KMS-11 (cell line): ENCODE data around the gene FNDC10.

ENCODE experiments used
- H2AFZ ChIP-seq: fragments of 200-600 bp; sonication (generic); 2 replicates; pipeline ENCODE4 v1.6.1; 2016; ENCODE audit warnings: antibody characterized with exemption, mixed run types, low read depth
- H3K27ac ChIP-seq: fragments of 200-600 bp; sonication (generic); 2 replicates; pipeline ENCODE4 v1.6.1; 2016; ENCODE audit warnings: mild to moderate bottlenecking, mixed run types
- H3K27me3 ChIP-seq: fragments of 200-600 bp; sonication (generic); 2 replicates; pipeline ENCODE4 v1.6.1; 2017; ENCODE audit warnings: mild to moderate bottlenecking, low read depth, mixed run types, moderate library complexity; ENCODE audit not compliant: insufficient read depth
- H3K36me3 ChIP-seq: fragments of 200-600 bp; sonication (generic); 2 replicates; pipeline ENCODE4 v1.6.1; 2017; ENCODE audit warnings: mild to moderate bottlenecking, mixed run types; ENCODE audit not compliant: insufficient read depth
- H3K4me1 ChIP-seq: fragments of 200-600 bp; sonication (generic); 2 replicates; pipeline ENCODE4 v1.6.1; 2016; ENCODE audit warnings: mild to moderate bottlenecking, low read depth, mixed run types; ENCODE audit not compliant: poor library complexity, severe bottlenecking
- H3K4me2 ChIP-seq: fragments of 200-600 bp; sonication (generic); 2 replicates; pipeline ENCODE4 v1.7.0; 2016; ENCODE audit warnings: mild to moderate bottlenecking, mixed run types
- H3K4me3 ChIP-seq: fragments of 200-600 bp; sonication (generic); IDR thresholded peaks from 2 replicates; pipeline ENCODE4 v1.6.1; 2017; ENCODE audit warnings: low read depth, low read length, mixed read lengths; ENCODE audit not compliant: insufficient read depth
- H3K79me2 ChIP-seq: fragments of 200-600 bp; sonication (generic); 2 replicates; pipeline ENCODE4 v1.6.1; 2016; ENCODE audit warnings: low read depth, mixed run types; ENCODE audit not compliant: insufficient read depth
- H3K9ac ChIP-seq: fragments of 200-600 bp; sonication (generic); 2 replicates; pipeline ENCODE4 v1.6.1; 2016; ENCODE audit warnings: mild to moderate bottlenecking, mixed run types
- H4K20me1 ChIP-seq: fragments of 200-600 bp; sonication (generic); 2 replicates; pipeline ENCODE4 v1.6.1; 2016; ENCODE audit warnings: mild to moderate bottlenecking, mixed run types; ENCODE audit not compliant: insufficient read depth
- CTCF ChIP-seq: fragments of 200-600 bp; sonication (generic); conservative IDR thresholded peaks from 2 replicates; pipeline ENCODE4 v1.6.1; 2017; ENCODE audit warnings: low read depth, mild to moderate bottlenecking, antibody characterized with exemption, low read length, moderate library complexity, mixed read lengths

Gene FNDC10

GRCh38 chr1:1616045-1616790, 16.3 kb upstream of the FNDC10 start:
- H3K9ac ChIP-seq: peak overlapping the region; percentile 43; the same call in 1 of the 2 replicates
- H2AFZ ChIP-seq: peak overlapping the region; percentile 66
- no peaks in the 10 kb centered on the region for H3K36me3 ChIP-seq
- H3K4me3 ChIP-seq: peak overlapping the region; percentile 37
- no peaks in the 10 kb centered on the region for H3K27me3 ChIP-seq
- peak overlapping the region; percentile 56 for H3K4me2 ChIP-seq
- no peaks in the 10 kb centered on the region for H4K20me1 ChIP-seq
- H3K27ac ChIP-seq: peak overlapping the region; percentile 96
- H3K79me2 ChIP-seq: no peaks in the 10 kb centered on the region
- no peak for TF ChIP-seq CTCF
- H3K4me1 ChIP-seq: peaks cover 17% of the 10 kb centered on the region

- Histone ChIP-seq H3K4me1 (peaks cover 24% of the 10 kb centered on the region), H3K79me2 (no peaks in the 10 kb centered on the region), H3K27ac (peak within 1 kb of the TSS; percentile 96), H3K4me2 (peak within 1 kb of the TSS; percentile 99), H3K9ac (peak within 1 kb of the TSS; percentile 85), H2AFZ (peak within 1 kb of the TSS; percentile 66), H4K20me1 (no peaks in the 10 kb centered on the region), H3K36me3 (no peaks in the 10 kb centered on the region), H3K27me3 (no peaks in the 10 kb centered on the region), H3K4me3 (peak within 1 kb of the TSS; percentile 95)
- TF ChIP-seq CTCF: no peak
Observed at GRCh38 chr1:1615256-1616044, 15.5 kb upstream of the FNDC10 start, which contains the start of gene MIB2. Gene MIB2, plus strand, starts transcription at chr1:1615500. Its CDS starts 7,953 bp downstream, at chr1:1623453.

- Histone ChIP-seq H3K27ac (peak overlapping the region; percentile 96), H3K4me1 (peaks cover 30% of the 10 kb centered on the region), H3K79me2 (no peaks in the 10 kb centered on the region), H4K20me1 (no peaks in the 10 kb centered on the region), H3K4me3 (peak overlapping the region; percentile 95), H3K27me3 (no peaks in the 10 kb centered on the region), H2AFZ (peak overlapping the region; percentile 66), H3K9ac (peak overlapping the region; percentile 85; the same call in 1 of the 2 replicates), H3K36me3 (no peaks in the 10 kb centered on the region), H3K4me2 (peak overlapping the region; percentile 99)
- no peak for TF ChIP-seq CTCF
Observed at GRCh38 chr1:1614954-1615255, 15.0 kb upstream of the FNDC10 start.

- Histone ChIP-seq H3K4me2 (peak overlapping the region; percentile 99), H3K79me2 (no peaks in the 10 kb centered on the region), H3K4me1 (peaks cover 35% of the 10 kb centered on the region), H3K27ac (peak overlapping the region; percentile 96), H3K9ac (peak overlapping the region; percentile 85; the same call in 1 of the 2 replicates), H4K20me1 (no peaks in the 10 kb centered on the region), H2AFZ (peak overlapping the region; percentile 66), H3K36me3 (no peaks in the 10 kb centered on the region), H3K4me3 (peak overlapping the region; percentile 95), H3K27me3 (no peaks in the 10 kb centered on the region)
- no peak for TF ChIP-seq CTCF
Observed at GRCh38 chr1:1614204-1614953, 14.4 kb upstream of the FNDC10 start.
